OCI-LY7 (cell line): Measurements from ENCODE around the gene TACR1. TPM values are rescaled to one million over a fixed set of nuclear protein-coding genes. Genes with fewer than 3 reads are reported as not detected.

Source experiments
- BruUV-seq: library from RNA; stranded (reverse); fragments of 400-500 nt; replicated peaks from 2 replicates; lab custom pipeline; 2021; lab: Mats Ljungman, UMichigan
- CTCF ChIA-PET: fragments of 300-600 bp; sonication (Branson Sonifier 250); formaldehyde crosslinking; loops from one replicate; lab custom pipeline; 2022; ENCODE audit warnings: antibody characterized with exemption; ENCODE audit not compliant: unreplicated experiment; lab: Charles Lee
- POLR2A ChIA-PET: fragments of 300-600 bp; sonication (Branson Sonifier 250); formaldehyde crosslinking; loops from one replicate; lab custom pipeline; 2022; ENCODE audit warnings: antibody characterized with exemption; lab: Charles Lee
- DNase-seq: peaks from one replicate; pipeline ENCODE4 v3.0.0-alpha.2; 2015; ENCODE audit warnings: low spot score
- H2AFZ ChIP-seq: fragments of 200-600 bp; sonication (generic), shearing (Covaris generic); 2 replicates; pipeline ENCODE4 v1.6.1; 2014; ENCODE audit warnings: mild to moderate bottlenecking, antibody characterized with exemption, low read length, moderate library complexity
- H3K27ac ChIP-seq: fragments of 200-600 bp; sonication (generic); 2 replicates; pipeline ENCODE4 v1.5.1; 2014; ENCODE audit warnings: mixed run types, low read depth, mild to moderate bottlenecking, moderate library complexity, low read length, inconsistent platforms; ENCODE audit not compliant: poor library complexity, severe bottlenecking
- H3K36me3 ChIP-seq: fragments of 200-600 bp; sonication (generic); 2 replicates; pipeline ENCODE4 v1.6.1; 2014; ENCODE audit warnings: mild to moderate bottlenecking, antibody characterized with exemption, low read length, moderate library complexity, mixed read lengths; ENCODE audit not compliant: insufficient read depth
- H3K4me1 ChIP-seq: fragments of 200-600 bp; sonication (generic); 2 replicates; pipeline ENCODE4 v1.5.1; 2014; ENCODE audit warnings: mild to moderate bottlenecking, low read length; ENCODE audit not compliant: insufficient read depth, poor library complexity, severe bottlenecking
- H3K4me2 ChIP-seq: fragments of 200-600 bp; sonication (generic); 2 replicates; pipeline ENCODE4 v1.6.1; 2014; ENCODE audit warnings: mild to moderate bottlenecking, low read length
- H3K4me3 ChIP-seq: fragments of 200-600 bp; sonication (generic); 2 replicates; pipeline ENCODE4 v1.5.1; 2014; ENCODE audit warnings: mild to moderate bottlenecking, low read depth, low read length; ENCODE audit not compliant: poor library complexity, severe bottlenecking
- H3K79me2 ChIP-seq: fragments of 200-600 bp; sonication (generic); 2 replicates; pipeline ENCODE4 v1.6.1; 2016; ENCODE audit warnings: low read depth, mild to moderate bottlenecking, low read length, moderate library complexity, mixed read lengths; ENCODE audit not compliant: insufficient read depth
- H3K9me2 ChIP-seq: fragments of 200-600 bp; sonication (generic); 2 replicates; pipeline ENCODE4 v1.6.1; 2016; ENCODE audit warnings: mild to moderate bottlenecking, low read length, mixed read lengths; ENCODE audit not compliant: insufficient read depth
- H3K9me3 ChIP-seq: fragments of 200-600 bp; sonication (generic); 2 replicates; pipeline ENCODE4 v1.6.1; 2014; ENCODE audit warnings: mild to moderate bottlenecking, mixed run types, low read length, mixed read lengths
- H4K20me1 ChIP-seq: fragments of 200-600 bp; sonication (generic); 2 replicates; pipeline ENCODE4 v1.6.1; 2014; ENCODE audit warnings: mild to moderate bottlenecking, antibody characterized with exemption, low read length, moderate library complexity, mixed read lengths; ENCODE audit not compliant: insufficient read depth
- EZH2phosphoT487 ChIP-seq: fragments of 200-600 bp; sonication (generic); IDR thresholded peaks from 2 replicates; pipeline ENCODE4 v1.6.1; 2018; ENCODE audit warnings: low read depth, borderline replicate concordance, mild to moderate bottlenecking, mixed run types, antibody characterized with exemption, low read length, moderate library complexity, mixed read lengths
- intact Hi-C: fragments of 100-400 bp; cut with micrococcal nuclease; formaldehyde crosslinking; loops from one replicate; pipeline ENCODE4 v1.10.0; 2022; ENCODE audit not compliant: unreplicated experiment
- total RNA-seq, 2 experiments: library from RNA; depleted of rRNA in 1 of 2; stranded (reverse); fragments of >200 nt in 1 of 2; shearing (Covaris generic) in 1 of 2; gene quantifications; 2 replicates each; pipeline ENCODE4 v1.2.3, GENCODE V29; 2014 to 2022
- TF ChIP-seq, protein P1 (sequence below): fragments of 200-600 bp; sonication (generic); conservative IDR thresholded peaks from 2 replicates; pipeline ENCODE4 v1.5.1; 2014; ENCODE audit warnings: mild to moderate bottlenecking, antibody characterized with exemption, low read length, moderate library complexity, mixed read lengths

The TACR1 gene
- total RNA-seq, 2 experiments from 2014 or later: not detected

DNA sequence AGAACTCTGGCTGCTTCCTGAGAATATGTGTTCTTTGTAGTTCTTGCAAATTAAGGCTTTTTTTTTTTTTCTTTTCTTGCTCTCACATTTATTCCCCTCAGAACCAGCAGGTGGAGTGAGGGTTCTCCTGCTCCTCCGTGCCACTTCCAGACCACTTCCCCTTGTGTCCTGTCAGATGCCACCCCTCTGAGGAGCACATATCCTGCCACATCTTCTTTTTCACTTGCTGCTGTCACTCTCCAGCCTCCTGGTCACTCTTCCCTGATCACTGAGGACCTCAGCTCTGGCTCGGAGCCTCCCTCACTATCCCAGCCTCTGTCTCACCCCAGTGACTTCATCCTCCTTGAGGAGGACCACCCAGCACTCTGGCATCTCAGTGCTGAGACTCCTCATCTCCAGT, 100.5 kb downstream of the TACR1 start:
- no peaks in the 10 kb centered on the region for H3K9me3 ChIP-seq
- H3K36me3 ChIP-seq: no peaks in the 10 kb centered on the region
- no peaks in the 10 kb centered on the region for H3K79me2 ChIP-seq
- H3K9me2 ChIP-seq: no peaks in the 10 kb centered on the region
- peak; percentile 10 for DNase-seq
- H3K4me2 ChIP-seq: no peak overlapping the region
- intact Hi-C loops: loop anchor here (10.0 kb wide), 1 partner anchor 306 kb away; no protein-coding TSS in a partner anchor
- no peaks in the 10 kb centered on the region for H3K4me1 ChIP-seq
- no peak overlapping the region for H3K27ac ChIP-seq
- no peak overlapping the region for H3K4me3 ChIP-seq
- TF ChIP-seq, protein P1, sequence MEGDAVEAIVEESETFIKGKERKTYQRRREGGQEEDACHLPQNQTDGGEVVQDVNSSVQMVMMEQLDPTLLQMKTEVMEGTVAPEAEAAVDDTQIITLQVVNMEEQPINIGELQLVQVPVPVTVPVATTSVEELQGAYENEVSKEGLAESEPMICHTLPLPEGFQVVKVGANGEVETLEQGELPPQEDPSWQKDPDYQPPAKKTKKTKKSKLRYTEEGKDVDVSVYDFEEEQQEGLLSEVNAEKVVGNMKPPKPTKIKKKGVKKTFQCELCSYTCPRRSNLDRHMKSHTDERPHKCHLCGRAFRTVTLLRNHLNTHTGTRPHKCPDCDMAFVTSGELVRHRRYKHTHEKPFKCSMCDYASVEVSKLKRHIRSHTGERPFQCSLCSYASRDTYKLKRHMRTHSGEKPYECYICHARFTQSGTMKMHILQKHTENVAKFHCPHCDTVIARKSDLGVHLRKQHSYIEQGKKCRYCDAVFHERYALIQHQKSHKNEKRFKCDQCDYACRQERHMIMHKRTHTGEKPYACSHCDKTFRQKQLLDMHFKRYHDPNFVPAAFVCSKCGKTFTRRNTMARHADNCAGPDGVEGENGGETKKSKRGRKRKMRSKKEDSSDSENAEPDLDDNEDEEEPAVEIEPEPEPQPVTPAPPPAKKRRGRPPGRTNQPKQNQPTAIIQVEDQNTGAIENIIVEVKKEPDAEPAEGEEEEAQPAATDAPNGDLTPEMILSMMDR: peak; percentile 72
- no peak for TF ChIP-seq EZH2phosphoT487
- ChIA-PET CTCF (no interaction called here), POLR2A (no interaction called here)
- no TSS peak for BruUV-seq
- H2AFZ ChIP-seq: no peak overlapping the region
- no peaks in the 10 kb centered on the region for H4K20me1 ChIP-seq

DNA sequence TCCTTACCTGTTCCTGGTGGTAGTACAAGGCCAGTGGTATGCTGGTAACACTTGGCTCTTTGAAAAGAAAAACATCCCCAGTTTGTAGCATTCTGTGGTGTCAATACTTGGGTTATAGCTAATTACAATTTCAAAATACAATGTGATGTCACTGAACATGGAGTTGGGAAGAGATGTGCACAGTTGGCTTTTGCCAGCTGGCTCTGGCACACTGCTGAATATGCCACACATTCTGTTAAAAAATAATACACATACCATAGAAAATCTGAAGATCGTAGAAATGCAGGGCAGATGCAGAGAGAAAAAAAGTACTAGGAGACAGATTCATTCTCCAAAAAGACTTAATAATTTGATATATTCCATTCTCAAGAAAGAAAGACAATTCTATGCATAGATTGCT, 101.5 kb downstream of the TACR1 start:
- no TSS peak for BruUV-seq
- H3K79me2 ChIP-seq: no peaks in the 10 kb centered on the region
- H3K4me1 ChIP-seq: no peaks in the 10 kb centered on the region
- H4K20me1 ChIP-seq: no peaks in the 10 kb centered on the region
- TF ChIP-seq, protein P1: no peak
- no peak for TF ChIP-seq EZH2phosphoT487
- intact Hi-C loops: loop anchor here (10.0 kb wide), 1 partner anchor 307 kb away; no protein-coding TSS in a partner anchor
- H3K36me3 ChIP-seq: no peaks in the 10 kb centered on the region
- H3K27ac ChIP-seq: no peak overlapping the region
- H3K4me3 ChIP-seq: no peak overlapping the region
- H3K9me2 ChIP-seq: no peaks in the 10 kb centered on the region
- DNase-seq: no peak
- ChIA-PET CTCF (no interaction called here), POLR2A (no interaction called here)
- no peak overlapping the region for H2AFZ ChIP-seq
- no peak overlapping the region for H3K4me2 ChIP-seq
- H3K9me3 ChIP-seq: no peaks in the 10 kb centered on the region

DNA sequence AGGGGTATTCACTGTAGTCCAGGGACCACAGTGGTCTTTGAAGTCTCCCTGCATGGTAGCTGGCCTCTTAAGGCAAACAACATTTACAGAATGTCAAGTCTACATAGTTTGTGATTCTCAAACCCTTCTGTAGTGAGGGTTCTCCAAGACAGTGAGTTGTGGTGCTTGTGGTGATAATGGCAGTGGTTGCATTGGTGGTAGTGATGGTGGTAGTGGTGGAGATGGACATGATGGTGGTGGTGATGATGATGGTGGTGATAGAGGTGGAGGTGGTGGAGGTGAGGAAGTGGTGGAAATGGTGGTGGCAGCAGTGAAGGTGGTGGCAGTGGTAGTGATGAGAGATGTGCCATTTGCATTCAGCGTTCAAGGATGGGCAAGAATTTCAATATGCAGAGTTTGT, 104.9 kb downstream of the TACR1 start:
- H3K9me2 ChIP-seq: no peaks in the 10 kb centered on the region
- no peaks in the 10 kb centered on the region for H3K36me3 ChIP-seq
- no peaks in the 10 kb centered on the region for H3K4me1 ChIP-seq
- H4K20me1 ChIP-seq: no peaks in the 10 kb centered on the region
- no peak overlapping the region for H2AFZ ChIP-seq
- POLR2A ChIA-PET: no interaction called here
- TF ChIP-seq EZH2phosphoT487: no peak
- TF ChIP-seq, protein P1: no peak
- intact Hi-C loops: loop anchor here (10.0 kb wide), 1 partner anchor 310 kb away; no protein-coding TSS in a partner anchor
- CTCF ChIA-PET: no interaction called here
- BruUV-seq: no TSS peak
- H3K79me2 ChIP-seq: no peaks in the 10 kb centered on the region
- DNase-seq: no peak
- no peaks in the 10 kb centered on the region for H3K9me3 ChIP-seq
- H3K4me2 ChIP-seq: no peak overlapping the region
- H3K4me3 ChIP-seq: no peak overlapping the region
- no peak overlapping the region for H3K27ac ChIP-seq
